HG02885 (cell line): ENCODE results near the gene WDR18.
A peak's percentile ranks its signal among the peaks of the same experiment; 100 is the strongest.
"Not testable (repeated sequence)": the region's sequence is repeated elsewhere in the genome, so short reads cannot be mapped to it uniquely, and the experiment has no call there.

Experiments used
- ATAC-seq: cut with Tn5 transposase; IDR thresholded peaks from one replicate; pipeline ENCODE4 v1.9.1; 2021; ENCODE audit warnings: mild to moderate bottlenecking; ENCODE audit not compliant: unreplicated experiment, poor library complexity

Gene WDR18

DNA sequence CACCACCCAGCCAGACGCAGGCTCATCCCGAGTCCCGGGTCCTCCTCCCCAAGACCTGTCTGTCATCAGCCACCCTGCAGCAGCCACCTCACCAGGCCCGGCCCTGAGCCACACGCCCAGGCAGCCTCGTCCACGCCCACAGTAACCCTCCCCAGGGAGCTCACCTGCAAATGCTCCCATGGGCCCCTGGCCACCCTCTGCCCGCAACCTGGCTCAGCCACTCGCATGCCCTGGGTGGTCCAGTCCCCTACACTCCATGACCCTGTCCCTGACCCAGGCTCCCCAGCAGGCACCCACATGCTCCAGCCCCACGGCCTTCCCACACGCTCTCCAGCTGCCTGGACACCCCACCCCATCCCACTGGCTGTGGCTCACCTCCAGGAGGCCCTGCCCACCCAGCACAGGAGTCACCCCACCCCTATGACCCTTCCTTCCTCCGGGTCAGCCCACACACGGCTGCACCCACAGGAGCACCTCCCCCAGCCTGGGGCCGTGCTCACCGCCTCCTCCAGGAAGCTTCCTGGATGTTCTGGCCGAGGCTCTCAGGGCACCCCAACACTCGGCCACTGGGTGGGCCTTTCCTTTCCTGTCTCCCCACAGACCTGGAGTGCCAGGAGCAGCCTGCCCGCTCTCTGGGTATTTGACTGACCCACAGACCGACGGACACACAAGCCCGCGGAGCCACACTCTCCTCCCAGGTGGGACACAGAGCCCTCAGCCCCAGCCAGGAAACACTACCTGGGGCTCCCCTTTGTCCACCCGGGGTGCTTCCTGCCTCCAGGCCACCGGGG is 33.2 kb downstream of the WDR18 start:
- ATAC-seq: no peak

DNA sequence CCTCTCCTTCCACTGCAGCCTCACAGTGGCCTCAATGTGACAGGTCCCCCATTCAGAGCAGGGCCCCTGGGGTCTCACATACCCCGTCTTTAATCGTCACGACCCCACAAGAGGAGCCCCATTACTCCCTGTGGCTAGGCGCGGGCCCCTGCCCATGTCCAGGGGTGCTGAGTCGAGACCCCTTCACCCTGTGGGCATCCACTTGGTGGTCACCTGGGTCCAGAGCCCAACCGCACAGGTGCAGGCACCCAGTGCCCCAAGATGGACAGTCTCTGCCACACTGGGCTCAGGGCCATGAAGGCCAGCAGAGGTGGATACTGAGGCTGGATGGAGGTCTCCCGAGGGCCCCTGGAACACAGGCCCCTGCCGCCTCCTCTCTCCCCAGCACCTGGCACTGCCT is 33.8 kb downstream of the WDR18 start:
- ATAC-seq: no peak

DNA sequence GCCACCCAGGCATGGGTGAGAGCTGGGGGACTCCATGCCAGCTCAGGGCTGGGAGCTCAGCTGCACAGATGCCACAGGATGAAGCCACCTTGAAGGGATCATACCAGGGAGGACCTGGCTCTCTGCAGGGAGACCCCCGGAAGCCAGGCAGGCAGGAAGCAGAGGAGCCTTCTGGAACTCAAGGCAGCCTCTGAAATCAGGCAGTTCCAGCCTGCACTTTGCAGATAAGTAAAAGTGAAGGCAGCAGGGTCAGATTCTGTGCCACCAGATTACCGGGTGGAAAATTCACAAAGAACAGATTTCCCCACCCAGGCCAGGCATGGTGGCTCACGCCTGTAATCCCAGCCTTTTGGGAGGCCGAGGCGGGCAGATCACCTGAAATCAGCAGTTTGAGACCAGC is 34.2 kb downstream of the WDR18 start:
- no peak for ATAC-seq

DNA sequence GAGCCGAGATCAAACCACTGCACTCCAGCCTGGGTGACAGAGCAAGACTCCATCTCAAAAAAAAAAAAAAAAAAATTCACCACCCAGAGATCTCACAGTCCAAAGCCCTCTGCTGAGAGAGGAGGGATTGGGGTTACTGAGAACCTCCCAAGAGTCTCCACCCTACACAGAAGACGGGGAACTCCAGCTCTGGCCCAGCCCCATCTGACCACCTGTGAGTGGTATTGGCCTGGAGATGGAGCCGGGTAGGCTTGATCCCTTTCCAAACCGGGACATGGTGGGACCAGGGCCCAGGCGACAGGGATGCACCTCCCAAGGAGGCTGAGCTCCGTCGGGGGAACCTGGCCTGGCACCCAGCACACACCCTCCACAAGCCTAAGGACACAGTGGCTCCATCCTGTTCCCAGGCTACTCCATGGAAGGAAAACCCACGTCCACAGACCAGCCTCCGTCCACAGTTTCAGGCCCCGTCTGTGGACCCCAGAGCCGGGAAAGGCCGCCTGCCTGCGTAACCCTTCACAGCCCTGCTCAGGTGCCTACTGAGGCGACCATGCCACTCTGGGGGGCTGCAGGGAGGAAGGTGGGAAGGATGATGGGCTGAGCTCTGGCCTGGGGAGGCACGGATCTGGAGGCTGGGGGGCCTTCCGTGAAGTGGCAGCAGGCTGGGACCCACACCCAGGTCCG is 34.9 kb downstream of the WDR18 start:
- ATAC-seq: no peak

DNA sequence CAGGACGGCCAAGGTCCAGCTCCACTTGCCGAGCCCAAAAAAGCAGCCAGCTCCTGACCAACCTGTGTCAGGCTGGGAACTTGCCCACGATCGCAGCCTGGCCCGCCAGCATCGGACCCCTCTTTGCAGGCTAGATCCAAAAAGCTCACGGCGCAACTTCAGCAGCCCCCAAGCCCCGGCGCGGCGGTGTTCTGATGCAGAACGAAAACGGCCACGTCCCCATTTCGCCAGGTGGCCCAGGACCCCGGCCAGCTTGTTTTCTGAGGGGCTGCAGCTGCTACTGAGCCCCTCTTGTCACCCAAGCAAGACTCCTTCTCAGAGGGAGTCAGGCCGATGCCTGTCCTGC is 35.4 kb downstream of the WDR18 start:
- no peak for ATAC-seq

DNA sequence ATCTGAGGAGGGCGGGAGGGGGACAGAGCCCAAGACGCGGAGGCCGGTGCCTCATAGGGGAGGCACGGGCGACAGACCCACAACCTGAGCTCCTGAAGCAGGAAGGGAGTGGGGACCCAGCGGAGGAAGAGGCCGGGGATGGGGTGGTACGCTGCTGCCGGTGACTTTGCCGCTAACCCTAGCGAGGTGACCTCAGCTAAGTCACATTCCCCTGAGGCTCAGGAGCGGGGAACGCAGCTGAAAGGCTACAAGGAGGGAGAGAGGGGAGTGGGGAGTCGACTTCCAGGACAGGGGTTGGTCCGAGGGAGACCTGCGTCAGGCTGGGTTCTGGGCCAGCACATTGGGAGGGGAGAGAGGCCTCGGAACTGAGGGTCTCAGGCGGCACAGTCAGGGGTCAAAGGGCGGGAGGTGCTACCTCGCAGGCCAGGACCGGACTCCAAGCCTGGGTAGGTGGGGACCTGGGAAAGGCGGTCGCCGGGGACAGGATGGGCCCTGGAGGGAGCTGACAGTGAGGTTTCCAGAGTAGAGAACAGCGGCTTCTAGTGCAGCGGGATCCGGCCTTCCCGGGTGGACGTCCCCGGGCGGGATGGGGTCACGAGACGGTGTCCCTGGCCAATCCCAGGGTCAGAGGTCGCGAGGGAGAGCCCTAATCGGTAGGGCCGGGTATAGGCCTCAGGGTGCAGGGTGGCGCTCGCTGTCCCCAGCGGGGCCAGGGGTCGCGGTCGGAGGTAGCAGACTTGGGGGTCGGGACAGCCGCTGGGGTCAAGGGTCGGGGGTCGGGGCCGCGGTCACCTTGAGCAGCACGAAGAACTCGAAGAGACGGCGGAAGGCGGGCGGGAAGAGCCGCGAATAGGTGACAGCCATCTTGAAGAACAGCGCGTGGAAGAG is 36.1 kb downstream of the WDR18 start:
- ATAC-seq: no peak

DNA sequence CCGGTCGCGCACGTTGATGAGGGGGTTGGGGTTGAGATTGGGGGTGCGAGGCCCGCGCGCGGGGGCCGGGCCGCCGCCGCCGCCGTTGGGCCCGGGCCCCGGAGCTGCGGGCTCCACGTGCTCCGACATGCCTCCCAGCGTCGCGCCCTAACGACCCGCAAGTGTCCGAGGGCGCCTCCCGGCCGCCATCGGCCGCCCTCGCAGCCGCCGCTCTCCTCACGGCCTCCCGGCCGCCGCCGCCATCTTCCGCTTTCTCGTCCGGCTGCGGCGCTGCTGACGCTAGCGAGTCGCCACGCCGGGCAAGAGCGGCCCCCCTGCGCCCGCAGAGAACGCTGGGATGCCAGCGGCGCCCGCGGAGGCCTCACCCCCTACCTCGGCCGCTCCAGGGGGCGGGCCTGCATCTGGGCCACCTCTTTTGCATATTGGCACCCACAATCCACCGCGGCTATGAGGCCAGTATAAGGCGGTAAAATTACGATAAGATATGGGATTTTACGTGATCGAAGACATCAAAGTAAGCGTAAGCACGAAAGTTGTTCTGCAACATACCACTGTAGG is 36.8 kb downstream of the WDR18 start, which contains the start of gene TMEM259:
Gene TMEM259 (minus strand): TSS at position 256 of the 558 bp plus-strand sequence. CDS start 127 bp downstream, at position 129.
- peak; percentile 86 for ATAC-seq

DNA sequence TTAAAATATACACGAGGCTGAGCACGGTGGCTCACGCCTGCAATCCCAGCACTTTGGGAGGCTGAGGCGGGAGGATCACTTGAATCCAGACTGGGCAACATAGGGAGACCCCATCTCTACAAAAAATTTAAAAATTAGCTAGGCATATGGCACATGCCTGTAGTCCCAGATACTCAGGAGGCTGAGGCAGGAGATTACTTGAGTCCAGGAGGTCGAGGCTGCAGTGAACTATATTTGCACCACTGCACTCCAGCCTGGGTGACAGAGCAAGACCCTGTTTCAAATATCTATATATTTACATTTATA is 39.7 kb downstream of the WDR18 start:
- ATAC-seq: not testable (repeated sequence)

DNA sequence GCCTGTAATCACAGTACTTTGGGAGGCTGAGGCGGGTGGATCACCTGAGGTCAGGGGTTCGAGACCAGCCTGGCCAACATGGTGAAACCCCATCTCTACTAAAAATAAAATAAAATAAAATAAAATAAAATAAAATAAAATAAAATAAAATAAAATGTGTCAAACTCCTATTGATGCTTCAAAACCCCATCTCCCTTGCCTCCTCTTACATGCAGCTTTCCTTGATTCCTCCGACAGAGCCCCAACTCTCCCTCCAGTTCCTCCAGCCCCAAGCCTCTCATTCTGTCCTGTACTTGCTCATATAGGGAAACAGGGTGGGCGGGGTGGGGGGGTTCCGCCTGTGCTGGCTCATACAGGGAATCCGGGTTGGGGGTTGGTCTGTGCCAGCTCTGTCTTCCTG is 40.9 kb downstream of the WDR18 start:
- not testable (repeated sequence) for ATAC-seq

DNA sequence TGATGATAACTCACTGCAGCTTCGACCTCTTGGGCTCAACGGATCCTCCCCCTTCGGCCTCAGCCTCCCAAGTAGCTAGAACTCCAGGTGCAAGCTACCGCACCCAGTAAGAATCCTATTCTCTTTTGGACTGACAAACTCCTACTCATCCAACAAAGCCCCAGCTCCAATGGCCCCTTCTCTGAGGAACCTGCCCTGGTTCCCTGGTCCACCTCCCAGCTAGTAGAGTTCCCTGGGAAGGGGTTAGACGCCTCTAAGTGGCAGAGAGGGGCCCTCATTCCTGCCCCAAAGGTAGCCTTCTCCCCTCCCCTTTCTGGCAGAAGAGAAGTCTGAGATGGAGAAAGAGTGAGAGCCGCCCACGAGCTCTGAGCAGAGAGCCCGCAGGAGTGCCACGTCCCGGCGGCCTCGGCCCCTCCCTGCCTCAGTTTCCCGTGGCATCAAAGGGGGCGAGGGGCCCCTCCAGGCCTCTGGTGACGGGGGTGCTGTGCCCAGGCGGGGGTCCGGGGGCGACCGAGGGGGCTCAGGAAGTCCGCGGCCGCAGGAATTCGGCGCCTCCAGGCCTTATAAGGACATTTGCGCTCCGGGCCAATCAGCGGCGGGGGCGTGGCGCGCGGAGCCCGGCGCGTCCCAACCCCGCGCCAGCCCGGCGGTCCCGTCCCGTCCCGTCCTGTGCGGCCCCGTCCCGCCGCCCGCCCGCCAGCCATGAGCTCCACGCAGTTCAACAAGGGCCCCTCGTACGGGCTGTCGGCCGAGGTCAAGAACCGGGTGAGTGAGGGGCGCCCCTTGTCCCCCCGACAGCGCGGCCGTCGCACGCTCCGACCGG is 42.0 kb downstream of the WDR18 start, which contains the start of gene CNN2:
Gene CNN2 (plus strand): TSS at position 649 of the 823 bp plus-strand sequence. CDS start 54 bp downstream, at position 703.
- ATAC-seq: peak; percentile 78

DNA sequence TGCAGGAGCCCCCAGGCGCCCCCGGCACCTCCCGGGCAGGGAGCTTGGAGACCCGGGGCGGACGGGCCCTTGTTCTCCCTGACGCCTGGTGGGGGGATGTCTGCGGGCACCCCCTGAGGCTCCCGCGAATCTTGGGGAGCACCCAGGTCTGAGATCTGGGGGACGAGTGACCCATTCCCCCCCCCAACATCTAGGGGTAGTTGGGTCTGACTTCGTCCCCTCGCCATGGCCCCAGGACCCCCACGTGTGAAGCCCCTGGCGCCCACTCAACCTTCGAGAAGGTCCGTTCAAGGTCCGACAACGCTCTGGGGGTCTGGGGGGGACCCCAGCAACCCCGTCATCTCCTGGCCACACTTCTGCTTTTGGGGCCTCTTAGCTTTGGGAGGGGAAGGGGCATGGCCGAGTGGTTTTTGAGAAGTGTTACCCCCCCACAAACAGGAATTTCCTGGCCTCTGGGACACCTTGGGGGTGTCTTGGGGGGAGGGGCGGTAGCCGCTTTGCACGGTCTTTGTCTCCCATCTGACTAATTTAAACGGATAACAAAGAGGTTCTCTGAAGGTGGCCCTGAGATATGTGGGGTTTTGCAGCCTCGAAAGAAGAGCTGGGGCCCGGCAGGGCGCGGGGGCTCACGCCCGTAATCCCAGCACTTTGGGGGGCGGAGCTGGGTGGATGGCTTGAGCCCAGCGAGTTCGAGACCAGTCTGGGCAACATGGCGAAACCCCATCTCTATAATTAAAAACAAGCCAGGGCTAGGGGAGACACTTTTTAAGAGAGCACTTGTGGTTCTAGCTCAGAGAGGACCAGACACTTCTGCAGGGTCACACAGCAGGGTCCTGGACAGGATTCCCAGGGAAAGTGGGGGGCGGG is 42.9 kb downstream of the WDR18 start:
- peak; percentile 22 for ATAC-seq

DNA sequence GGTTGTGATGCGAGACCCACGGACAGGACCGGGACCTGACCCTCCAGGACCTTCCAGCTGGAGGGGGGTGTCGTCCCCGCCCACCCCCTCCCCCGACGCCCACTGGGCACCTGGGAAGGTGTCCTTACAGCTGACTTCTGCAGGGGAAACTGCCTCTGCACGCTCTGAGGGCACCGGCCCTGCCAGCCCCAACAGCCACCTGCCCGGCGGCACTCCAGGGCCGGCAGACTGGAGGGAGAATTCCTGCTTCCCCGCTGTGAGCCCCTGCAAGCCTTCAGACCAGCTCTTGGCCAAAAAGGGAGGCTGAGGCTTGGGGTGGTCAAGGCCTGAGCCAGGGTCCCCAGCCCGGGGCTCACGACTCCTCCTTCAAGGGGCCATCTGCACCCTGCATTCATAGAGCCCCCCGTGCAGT is 43.5 kb downstream of the WDR18 start:
- no peak for ATAC-seq

DNA sequence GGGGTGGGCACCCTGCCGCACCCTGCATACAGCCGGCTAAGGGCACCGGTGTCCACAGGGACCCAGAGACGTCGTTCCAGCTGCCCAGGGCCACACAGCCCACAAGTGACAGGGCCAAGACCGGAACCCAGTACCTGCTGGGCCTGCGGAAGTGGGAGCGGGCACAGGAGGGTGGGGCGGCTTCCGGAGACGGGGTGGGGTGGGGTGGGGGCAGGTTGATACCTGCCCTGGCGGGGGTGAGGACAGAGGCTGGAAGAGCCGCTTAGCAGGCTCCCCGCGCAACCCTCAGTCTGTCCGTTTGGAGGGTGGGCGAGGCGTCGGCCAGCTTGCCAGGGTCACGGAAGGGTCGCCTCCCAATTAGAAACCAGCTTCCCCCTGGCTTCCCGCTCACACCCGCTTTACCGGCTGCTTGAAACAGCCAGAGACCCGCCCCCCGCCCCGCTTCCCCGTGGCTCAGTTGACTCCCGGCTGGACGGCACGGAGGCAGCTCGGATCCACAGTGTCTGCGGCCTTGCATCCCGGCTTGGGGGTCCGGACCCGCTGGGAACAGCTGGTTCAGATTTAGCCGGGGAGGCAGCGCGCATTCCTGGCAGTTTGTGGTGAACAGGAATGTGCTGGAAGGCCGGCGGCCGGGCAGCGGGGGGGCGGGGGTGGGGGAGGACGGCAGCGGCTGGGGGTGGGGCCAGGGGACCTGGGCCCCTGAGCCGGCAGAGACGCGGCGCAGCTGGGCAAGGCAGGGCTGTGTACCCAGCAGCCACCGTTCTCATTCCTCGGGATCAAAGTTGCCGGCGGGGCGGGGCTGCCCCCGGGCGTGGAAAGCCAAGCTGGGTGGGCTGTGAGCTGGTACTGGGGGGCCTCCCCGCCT is 44.1 kb downstream of the WDR18 start:
- no peak for ATAC-seq

DNA sequence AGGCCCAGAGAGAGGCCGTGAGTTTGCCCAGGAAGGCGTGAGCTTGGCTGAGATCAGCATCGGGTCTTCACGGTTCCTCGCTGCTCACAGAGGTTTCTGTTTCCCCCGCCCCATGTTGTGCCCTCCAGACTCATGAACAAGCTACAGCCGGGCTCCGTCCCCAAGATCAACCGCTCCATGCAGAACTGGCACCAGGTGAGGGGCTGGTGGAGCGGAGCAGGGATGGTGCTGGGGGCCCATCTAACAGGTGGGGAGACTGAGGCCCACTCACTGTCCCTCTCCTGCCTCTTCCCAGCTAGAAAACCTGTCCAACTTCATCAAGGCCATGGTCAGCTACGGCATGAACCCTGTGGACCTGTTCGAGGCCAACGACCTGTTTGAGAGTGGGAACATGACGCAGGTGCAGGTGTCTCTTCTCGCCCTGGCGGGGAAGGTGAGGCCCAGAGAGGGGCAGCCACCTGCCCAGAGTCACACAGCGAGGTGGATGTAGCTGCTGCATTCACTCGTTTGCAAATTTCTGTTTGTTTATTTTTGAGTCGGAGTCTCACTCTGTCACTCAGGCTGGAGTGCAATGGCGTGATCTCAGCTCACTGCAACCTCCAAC is 48.2 kb downstream of the WDR18 start:
- no peak for ATAC-seq

DNA sequence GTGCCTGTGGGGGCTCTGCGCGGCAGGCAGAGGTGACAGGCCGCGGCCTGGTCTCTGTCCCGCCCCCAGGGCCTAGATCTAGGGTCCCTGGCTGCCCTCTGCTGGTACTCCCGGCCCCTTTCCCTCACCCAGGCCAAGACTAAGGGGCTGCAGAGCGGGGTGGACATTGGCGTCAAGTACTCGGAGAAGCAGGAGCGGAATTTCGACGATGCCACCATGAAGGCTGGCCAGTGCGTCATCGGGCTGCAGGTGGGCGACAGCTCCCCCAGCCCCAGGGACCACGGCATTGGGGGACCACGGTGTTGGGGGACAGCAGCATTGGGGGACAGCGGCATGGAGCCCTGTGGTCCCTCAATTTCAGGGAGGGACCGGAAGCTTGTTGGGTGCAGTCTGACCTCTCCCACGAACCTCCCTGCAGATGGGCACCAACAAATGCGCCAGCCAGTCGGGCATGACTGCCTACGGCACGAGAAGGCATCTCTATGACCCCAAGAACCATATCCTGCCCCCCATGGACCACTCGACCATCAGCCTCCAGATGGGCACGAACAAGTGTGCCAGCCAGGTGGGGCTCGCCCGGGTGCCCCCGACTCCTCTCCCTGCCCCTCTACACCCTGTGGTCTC is 52.0 kb downstream of the WDR18 start:
- ATAC-seq: no peak

DNA sequence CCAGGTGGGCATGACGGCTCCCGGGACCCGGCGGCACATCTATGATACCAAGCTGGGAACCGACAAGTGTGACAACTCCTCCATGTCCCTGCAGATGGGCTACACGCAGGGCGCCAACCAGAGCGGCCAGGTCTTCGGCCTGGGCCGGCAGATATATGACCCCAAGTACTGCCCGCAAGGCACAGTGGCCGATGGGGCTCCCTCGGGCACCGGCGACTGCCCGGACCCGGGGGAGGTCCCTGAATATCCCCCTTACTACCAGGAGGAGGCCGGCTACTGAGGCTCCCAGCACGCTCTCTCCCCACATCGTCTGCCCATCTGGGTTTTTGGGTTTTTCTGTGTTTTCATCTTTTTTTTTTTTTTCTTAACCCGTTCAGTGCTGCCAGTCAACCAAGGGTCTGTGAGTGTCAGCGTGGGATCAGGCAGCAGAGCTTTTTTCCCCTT is 53.5 kb downstream of the WDR18 start:
- ATAC-seq: no peak
